ENCODE measurements around the gene TRIM54.
"Not testable (repeated sequence)": the region's sequence is repeated elsewhere in the genome, so short reads cannot be mapped to it uniquely, and the experiment has no call there.

Gene TRIM54

GRCh38 chr2:27263287-27264252 is 18.7 kb upstream of the TRIM54 start:
- Histone ChIP-seq H3K27ac (ENCODE audit: insufficient read depth in 1 of 2, low read depth in 1 of 2, low read length in 2 of 2, poor library complexity in 1 of 2, severe bottlenecking in 2 of 2) (no peak overlapping the region), H3K9me3 (ENCODE audit: control extremely low read depth in 1 of 5, control insufficient read depth in 4 of 5, insufficient read depth in 2 of 5, low read depth in 1 of 5, low read length in 4 of 5) (no peaks in the 10 kb centered on the region), H3K4me3 (ENCODE audit: control insufficient read depth in 1 of 7, extremely low read depth in 1 of 7, insufficient read depth in 4 of 7, low read depth in 2 of 7, low read length in 6 of 7) (peak overlapping the region in 6 of 7 experiments; percentile 43 to 76 (median 62)), H3K36me3 (ENCODE audit: control insufficient read depth in 4 of 4, insufficient read depth in 4 of 4, low read length in 3 of 4) (no peaks in the 10 kb centered on the region), H3K4me1 (ENCODE audit: control extremely low read depth in 1 of 4, control insufficient read depth in 4 of 4, insufficient read depth in 4 of 4, low read length in 3 of 4) (peaks cover 0 to 37% (median 36%) of the 10 kb centered on the region in 4 experiments), H3K27me3 (replicated peaks in 2 of 5; ENCODE audit: control insufficient read depth in 4 of 5, insufficient read depth in 5 of 5, low read length in 4 of 5) (peaks cover 10 to 79% (median 52%) of the 10 kb centered on the region in 5 experiments)
- CTCF ChIA-PET = interaction anchor here (1.2 to 9.4 kb wide), 9 partner anchors 10 to 159 kb away, joined by 3 to 119 read pairs (median 14); partner anchors contain the start of genes DNAJC5G and TRIM54
- POLR2A ChIA-PET = interaction anchor here (1.4 kb wide), 1 partner anchor 16 kb away, joined by 6 read pairs; no protein-coding TSS in a partner anchor
- WGBS (ENCODE audit: insufficient coverage) = 2% methylated on average over 34 of the region's 46 CpGs
- DNase-seq = peak in 1 of 3 donors; percentile 33

DNA sequence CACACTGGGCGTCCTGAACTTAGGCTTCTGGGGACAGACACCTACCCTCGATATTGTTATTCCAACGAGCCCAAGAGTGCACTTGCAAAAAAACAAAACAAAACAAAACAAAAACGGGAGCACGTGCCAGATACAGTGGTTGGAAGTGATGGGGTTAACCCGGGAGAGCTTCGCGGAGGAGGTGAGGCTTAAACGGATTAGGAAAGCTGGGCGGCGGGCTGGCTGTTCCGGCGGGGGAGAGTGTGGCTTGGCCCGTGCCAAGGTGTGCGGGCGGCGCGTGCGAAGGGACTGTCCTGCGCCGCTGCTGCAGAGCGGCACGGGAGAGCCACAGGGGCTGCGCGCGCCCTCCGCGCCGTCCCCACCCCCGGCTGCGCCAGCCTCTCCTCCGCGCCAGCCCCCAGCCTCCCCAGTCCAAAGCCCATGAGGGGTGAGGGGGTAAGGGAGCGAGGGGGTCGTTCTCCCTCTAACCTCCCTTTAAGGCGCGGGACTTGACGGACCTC is 17.9 kb upstream of the TRIM54 start:
- Histone ChIP-seq H3K36me3 (ENCODE audit: control insufficient read depth in 4 of 4, insufficient read depth in 4 of 4, low read length in 3 of 4) (no peaks in the 10 kb centered on the region), H3K27ac (ENCODE audit: insufficient read depth in 1 of 2, low read depth in 1 of 2, low read length in 2 of 2, poor library complexity in 1 of 2, severe bottlenecking in 2 of 2) (no peak overlapping the region), H3K27me3 (replicated peaks in 2 of 5; ENCODE audit: control insufficient read depth in 4 of 5, insufficient read depth in 5 of 5, low read length in 4 of 5) (peaks cover 10 to 74% (median 52%) of the 10 kb centered on the region in 5 experiments), H3K9me3 (ENCODE audit: control extremely low read depth in 1 of 5, control insufficient read depth in 4 of 5, insufficient read depth in 2 of 5, low read depth in 1 of 5, low read length in 4 of 5) (no peaks in the 10 kb centered on the region), H3K4me1 (ENCODE audit: control extremely low read depth in 1 of 4, control insufficient read depth in 4 of 4, insufficient read depth in 4 of 4, low read length in 3 of 4) (peaks cover 0 to 37% (median 36%) of the 10 kb centered on the region in 4 experiments), H3K4me3 (ENCODE audit: control insufficient read depth in 1 of 7, extremely low read depth in 1 of 7, insufficient read depth in 4 of 7, low read depth in 2 of 7, low read length in 6 of 7) (peak overlapping the region; percentile 3 to 76 (median 58))
- ChIA-PET POLR2A (interaction anchor here (0.5 to 1.4 kb wide), 2 partner anchors 11 to 16 kb away, joined by 3 to 6 read pairs; no protein-coding TSS in a partner anchor), CTCF (interaction anchor here (0.7 to 9.4 kb wide), 17 partner anchors 9 to 176 kb away, joined by 3 to 119 read pairs (median 6); partner anchors contain the start of genes DNAJC5G and TRIM54)
- DNase-seq = peak in 2 of 3 donors; percentile 33 to 51
- WGBS (ENCODE audit: insufficient coverage) = 2% methylated on average over 18 of the region's 38 CpGs

DNA sequence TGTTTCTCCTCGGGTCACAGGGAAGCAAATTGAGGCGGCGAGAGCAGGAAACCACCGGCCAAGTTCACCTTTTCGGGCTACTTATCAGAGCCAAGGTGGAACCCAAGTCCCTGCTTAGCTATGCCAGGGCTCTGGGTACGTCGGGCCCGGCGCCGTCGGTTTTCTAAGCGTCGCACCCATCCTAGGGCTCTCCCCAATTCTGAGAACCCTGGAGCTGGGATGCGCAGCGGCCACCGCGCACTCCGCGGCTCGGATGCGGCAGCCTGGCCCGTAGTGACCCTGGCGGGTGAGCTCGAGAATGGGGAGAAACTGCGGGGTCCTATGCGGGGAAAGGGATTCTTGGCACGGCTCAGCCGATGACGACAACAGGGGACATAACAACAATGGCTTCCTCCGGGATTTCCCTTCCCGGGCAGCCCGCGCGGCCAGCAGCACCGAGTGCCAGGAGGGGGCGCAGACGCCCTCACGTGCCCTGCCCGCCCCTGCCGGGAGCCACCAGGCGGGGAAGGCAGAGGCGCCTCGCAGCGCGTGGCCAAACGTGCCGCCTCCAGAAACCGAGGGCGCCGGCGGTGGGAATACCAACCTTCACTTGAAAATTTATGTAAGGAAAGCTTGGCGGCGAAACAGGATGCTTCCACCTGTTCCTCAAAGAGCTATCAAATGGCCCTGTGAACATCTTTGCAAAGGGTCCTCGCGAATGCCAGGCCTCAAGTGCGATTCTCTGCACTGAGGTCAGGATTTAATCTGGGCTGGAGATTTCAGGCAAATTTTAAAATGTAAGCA is 17.3 kb upstream of the TRIM54 start:
- Histone ChIP-seq H3K4me3 (ENCODE audit: control insufficient read depth in 1 of 7, extremely low read depth in 1 of 7, insufficient read depth in 4 of 7, low read depth in 2 of 7, low read length in 6 of 7) (peak overlapping the region; percentile 3 to 76 (median 58)), H3K27me3 (replicated peaks in 2 of 5; ENCODE audit: control insufficient read depth in 4 of 5, insufficient read depth in 5 of 5, low read length in 4 of 5) (peaks cover 10 to 72% (median 48%) of the 10 kb centered on the region in 5 experiments)

GRCh38 chr2:27265536-27265870 is 16.7 kb upstream of the TRIM54 start:
- H3K9me3 ChIP-seq (ENCODE audit: control extremely low read depth in 1 of 5, control insufficient read depth in 4 of 5, insufficient read depth in 2 of 5, low read depth in 1 of 5, low read length in 4 of 5) = no peaks in the 10 kb centered on the region
- peak overlapping the region in 1 of 7 experiments; percentile 76 for H3K4me3 ChIP-seq (ENCODE audit: control insufficient read depth in 1 of 7, extremely low read depth in 1 of 7, insufficient read depth in 4 of 7, low read depth in 2 of 7, low read length in 6 of 7)
- ChIA-PET POLR2A (interaction anchor here (1.4 kb wide), 1 partner anchor 14 kb away, joined by 6 read pairs; no protein-coding TSS in a partner anchor), CTCF (interaction anchor here (0.8 to 9.4 kb wide), 18 partner anchors 8 to 164 kb away, joined by 3 to 119 read pairs (median 5); partner anchors contain the start of genes DNAJC5G and TRIM54)
- H3K27me3 ChIP-seq (replicated peaks in 2 of 5; ENCODE audit: control insufficient read depth in 4 of 5, insufficient read depth in 5 of 5, low read length in 4 of 5) = peaks cover 8 to 66% (median 42%) of the 10 kb centered on the region in 5 experiments
- H3K27ac ChIP-seq (ENCODE audit: insufficient read depth in 1 of 2, low read depth in 1 of 2, low read length in 2 of 2, poor library complexity in 1 of 2, severe bottlenecking in 2 of 2) = no peak overlapping the region
- DNase-seq = no peak
- H3K4me1 ChIP-seq (ENCODE audit: control extremely low read depth in 1 of 4, control insufficient read depth in 4 of 4, insufficient read depth in 4 of 4, low read length in 3 of 4) = peaks cover 0 to 37% (median 37%) of the 10 kb centered on the region in 4 experiments
- H3K36me3 ChIP-seq (ENCODE audit: control insufficient read depth in 4 of 4, insufficient read depth in 4 of 4, low read length in 3 of 4) = no peaks in the 10 kb centered on the region

More for the DNA sequence above, 17.3 kb upstream of the TRIM54 start:
- no peaks in the 10 kb centered on the region for H3K36me3 ChIP-seq (ENCODE audit: control insufficient read depth in 4 of 4, insufficient read depth in 4 of 4, low read length in 3 of 4)
- H3K4me1 ChIP-seq (ENCODE audit: control extremely low read depth in 1 of 4, control insufficient read depth in 4 of 4, insufficient read depth in 4 of 4, low read length in 3 of 4) = peaks cover 0 to 37% (median 36%) of the 10 kb centered on the region in 4 experiments
- no peak overlapping the region for H3K27ac ChIP-seq (ENCODE audit: insufficient read depth in 1 of 2, low read depth in 1 of 2, low read length in 2 of 2, poor library complexity in 1 of 2, severe bottlenecking in 2 of 2)
- DNase-seq = peak; percentile 73 to 80 (median 77)
- H3K9me3 ChIP-seq (ENCODE audit: control extremely low read depth in 1 of 5, control insufficient read depth in 4 of 5, insufficient read depth in 2 of 5, low read depth in 1 of 5, low read length in 4 of 5) = no peaks in the 10 kb centered on the region
- ChIA-PET CTCF (interaction anchor here (0.7 to 9.4 kb wide), 19 partner anchors 8 to 176 kb away, joined by 3 to 119 read pairs (median 4); partner anchors contain the start of genes DNAJC5G and TRIM54), POLR2A (interaction anchor here (0.5 to 1.4 kb wide), 2 partner anchors 11 to 15 kb away, joined by 3 to 6 read pairs; no protein-coding TSS in a partner anchor)
- WGBS (ENCODE audit: insufficient coverage) = 4% methylated on average over 55 of the region's 56 CpGs

DNA sequence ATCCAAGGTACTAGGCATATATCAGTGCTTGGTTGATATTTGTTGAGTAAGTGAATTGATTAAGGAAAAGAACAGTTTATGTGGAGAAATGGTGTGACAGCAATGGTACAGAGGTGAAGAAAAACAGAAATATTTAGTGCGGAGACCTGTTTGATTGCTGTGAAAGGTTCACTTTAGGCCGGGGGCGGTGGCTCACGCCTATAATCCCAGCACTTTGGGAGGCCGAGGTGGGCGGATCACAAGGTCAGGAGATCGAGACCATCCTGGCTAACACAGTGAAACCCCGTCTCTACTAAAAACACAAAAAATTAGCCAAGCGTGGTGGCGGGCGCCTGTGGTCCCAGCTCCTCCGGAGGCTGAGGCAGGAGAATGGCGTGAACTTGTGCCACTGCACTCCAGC is 13.9 kb upstream of the TRIM54 start:
- H3K36me3 ChIP-seq (ENCODE audit: control insufficient read depth in 4 of 4, insufficient read depth in 4 of 4, low read length in 3 of 4); POLR2A ChIA-PET; H3K9me3 ChIP-seq (ENCODE audit: control extremely low read depth in 1 of 5, control insufficient read depth in 4 of 5, insufficient read depth in 2 of 5, low read depth in 1 of 5, low read length in 4 of 5); H3K27ac ChIP-seq (ENCODE audit: insufficient read depth in 1 of 2, low read depth in 1 of 2, low read length in 2 of 2, poor library complexity in 1 of 2, severe bottlenecking in 2 of 2); H3K4me3 ChIP-seq (ENCODE audit: control insufficient read depth in 1 of 7, extremely low read depth in 1 of 7, insufficient read depth in 4 of 7, low read depth in 2 of 7, low read length in 6 of 7); DNase-seq: not testable (repeated sequence)
- peaks cover 0 to 27% (median 22%) of the 10 kb centered on the region in 4 experiments for H3K4me1 ChIP-seq (ENCODE audit: control extremely low read depth in 1 of 4, control insufficient read depth in 4 of 4, insufficient read depth in 4 of 4, low read length in 3 of 4)
- peaks cover 2 to 38% (median 27%) of the 10 kb centered on the region in 5 experiments for H3K27me3 ChIP-seq (replicated peaks in 2 of 5; ENCODE audit: control insufficient read depth in 4 of 5, insufficient read depth in 5 of 5, low read length in 4 of 5)
- WGBS (ENCODE audit: insufficient coverage) = 100% methylated on average over 3 of the region's 13 CpGs
- CTCF ChIA-PET = interaction anchor here (1.4 to 9.4 kb wide), 4 partner anchors 12 to 35 kb away, joined by 6 to 119 read pairs (median 36); partner anchors contain the start of genes DNAJC5G and TRIM54

DNA sequence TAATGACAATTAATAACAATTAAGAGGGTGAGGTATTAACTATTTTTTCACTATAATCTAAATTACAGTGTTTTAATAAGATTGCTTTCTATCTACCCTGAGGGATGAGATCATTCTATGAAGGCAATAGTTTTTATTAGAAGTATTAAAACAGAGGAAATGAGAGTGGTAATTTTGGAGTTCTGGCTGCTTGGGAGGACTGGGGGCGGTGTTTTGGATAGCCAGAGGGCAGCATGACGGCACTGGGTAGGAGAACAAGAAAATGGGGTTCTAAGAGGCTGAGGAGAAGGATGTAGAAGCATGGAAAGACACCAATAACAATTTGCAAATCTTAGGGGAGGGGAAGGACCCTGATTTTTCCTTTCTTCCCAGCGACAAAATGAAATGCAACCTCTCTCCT is 12.1 kb upstream of the TRIM54 start:
- Histone ChIP-seq H3K27me3 (replicated peaks in 2 of 5; ENCODE audit: control insufficient read depth in 4 of 5, insufficient read depth in 5 of 5, low read length in 4 of 5) (peaks cover 2 to 20% (median 12%) of the 10 kb centered on the region in 5 experiments), H3K4me3 (ENCODE audit: control insufficient read depth in 1 of 7, extremely low read depth in 1 of 7, insufficient read depth in 4 of 7, low read depth in 2 of 7, low read length in 6 of 7) (no peak overlapping the region), H3K4me1 (ENCODE audit: control extremely low read depth in 1 of 4, control insufficient read depth in 4 of 4, insufficient read depth in 4 of 4, low read length in 3 of 4) (peaks cover 0 to 9% (median 5%) of the 10 kb centered on the region in 4 experiments), H3K36me3 (ENCODE audit: control insufficient read depth in 4 of 4, insufficient read depth in 4 of 4, low read length in 3 of 4) (no peaks in the 10 kb centered on the region), H3K9me3 (ENCODE audit: control extremely low read depth in 1 of 5, control insufficient read depth in 4 of 5, insufficient read depth in 2 of 5, low read depth in 1 of 5, low read length in 4 of 5) (no peaks in the 10 kb centered on the region), H3K27ac (ENCODE audit: insufficient read depth in 1 of 2, low read depth in 1 of 2, low read length in 2 of 2, poor library complexity in 1 of 2, severe bottlenecking in 2 of 2) (no peak overlapping the region)
- ChIA-PET POLR2A (no interaction called here), CTCF (interaction anchor here (0.9 to 9.4 kb wide), 7 partner anchors 9 to 35 kb away, joined by 3 to 119 read pairs (median 4); partner anchors contain the start of genes DNAJC5G and TRIM54)
- no peak for DNase-seq
- 94% methylated on average over 2 of the region's 3 CpGs for WGBS (ENCODE audit: insufficient coverage)

Data from common myeloid progenitor, CD34-positive (primary cell).